Measurements from ENCODE around the gene PDZRN4.
"Not testable (repeated sequence)": the region's sequence is repeated elsewhere in the genome, so short reads cannot be mapped to it uniquely, and the experiment has no call there.

PDZRN4 gene

DNA sequence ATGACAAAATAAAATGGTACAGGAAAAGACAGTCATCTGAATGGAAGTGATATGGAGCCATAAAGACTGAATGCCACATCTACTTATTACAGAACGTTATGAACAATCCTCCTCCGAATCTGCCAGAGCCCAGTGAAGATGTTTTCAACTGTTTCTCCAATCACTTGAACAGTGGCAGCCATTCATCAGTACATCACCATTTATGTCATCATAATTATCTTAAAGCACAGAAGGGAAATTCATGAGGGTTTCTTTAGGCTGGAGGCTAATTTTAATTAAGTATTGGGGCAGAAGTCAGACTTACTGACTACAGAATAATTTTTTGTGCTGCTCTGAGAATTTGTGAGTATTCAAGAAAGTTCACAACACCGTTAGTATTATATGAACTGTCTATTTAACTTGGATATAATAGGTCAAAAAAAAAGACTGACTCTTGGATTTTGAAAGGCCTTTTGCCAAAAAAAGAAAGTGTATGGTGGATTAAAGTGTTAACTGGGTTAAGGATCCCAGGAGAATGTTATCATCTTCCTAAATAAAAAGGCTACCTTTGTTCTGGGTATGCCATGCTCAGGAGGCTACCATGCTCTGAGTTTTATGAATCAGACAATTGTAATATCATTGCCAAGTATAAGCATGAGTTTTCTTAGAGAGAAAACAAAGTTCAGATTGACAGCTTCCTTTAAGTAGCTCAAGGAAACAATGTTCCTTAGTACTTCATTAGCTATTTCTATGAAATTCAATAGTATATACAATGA lies 40.1 kb downstream of the PDZRN4 start:
- Histone ChIP-seq H3K4me2 (peak overlapping the region; percentile 27; the same call in 1 of the 2 replicates), H3K9ac (no peak overlapping the region), H3K36me3 (no peaks in the 10 kb centered on the region), H3K4me1 (peaks cover 5% of the 10 kb centered on the region; the same call in 1 of the 2 replicates), H3K9me3 (no peaks in the 10 kb centered on the region), H3K4me3 (no peak overlapping the region), H4K20me1 (no peaks in the 10 kb centered on the region), H3K27me3 (no peaks in the 10 kb centered on the region), H3K27ac (no peak overlapping the region)
- no peak for TF ChIP-seq Cebpa-rat (IDR thresholded peaks at IDR 0.05)

DNA sequence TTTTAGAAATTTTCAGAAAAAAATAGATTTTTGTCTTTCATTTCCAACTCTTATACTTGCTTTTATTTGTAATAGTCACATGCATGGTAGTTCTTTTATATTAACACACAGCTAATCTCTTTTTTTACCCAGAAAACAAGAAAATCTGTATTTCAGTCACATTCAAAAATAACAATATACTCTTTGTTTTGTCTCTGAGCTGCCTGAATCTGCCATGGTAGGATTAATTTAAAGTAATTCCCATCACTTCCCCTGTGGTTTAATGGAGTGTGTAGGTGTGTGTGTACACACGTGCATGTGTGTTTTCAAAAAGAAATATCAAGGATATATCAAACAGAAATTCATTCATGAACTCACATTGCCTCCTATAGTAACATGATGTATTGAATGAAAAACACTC lies 42.6 kb downstream of the PDZRN4 start:
- no peak overlapping the region for H3K27ac ChIP-seq

DNA sequence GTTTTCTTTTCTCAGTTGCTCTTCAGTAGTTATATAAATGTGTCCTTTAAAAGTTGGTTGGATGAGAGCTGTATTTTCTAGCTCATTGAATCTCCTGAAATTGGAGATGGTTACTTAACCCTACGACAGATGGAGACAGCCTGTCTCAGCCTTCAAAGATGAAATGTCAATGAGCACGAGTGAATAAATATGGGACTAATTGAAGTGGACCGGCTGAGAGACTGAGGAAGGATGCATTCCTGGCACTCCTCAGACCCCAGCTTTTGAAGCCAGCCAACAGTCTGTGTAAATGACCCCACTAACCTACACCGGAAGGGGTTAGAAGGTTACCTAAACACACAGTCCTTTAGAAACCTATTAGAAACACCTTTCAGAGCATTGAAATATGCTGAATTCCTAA lies 46.6 kb downstream of the PDZRN4 start:
- Histone ChIP-seq H4K20me1 (no peaks in the 10 kb centered on the region), H3K9me3 (peaks cover 6% of the 10 kb centered on the region; the same call in 1 of the 2 replicates), H3K4me2 (no peak overlapping the region), H3K27me3 (no peaks in the 10 kb centered on the region), H3K27ac (no peak overlapping the region), H3K4me3 (no peak overlapping the region), H3K4me1 (0 out of 2 replicates have a peak, but pooled peaks cover 4% of the 10 kb centered on the region), H3K9ac (no peak overlapping the region), H3K36me3 (no peaks in the 10 kb centered on the region)
- TF ChIP-seq Cebpa-rat (IDR thresholded peaks at IDR 0.05) = no peak

More for the DNA sequence above, 42.6 kb downstream of the PDZRN4 start:
- Histone ChIP-seq H3K36me3 (no peaks in the 10 kb centered on the region), H3K4me3 (no peak overlapping the region), H3K9me3 (no peaks in the 10 kb centered on the region), H3K27me3 (no peaks in the 10 kb centered on the region), H4K20me1 (no peaks in the 10 kb centered on the region), H3K4me1 (peaks cover 5% of the 10 kb centered on the region; the same call in 1 of the 2 replicates), H3K4me2 (no peak overlapping the region), H3K9ac (no peak overlapping the region)
- no peak for TF ChIP-seq Cebpa-rat (IDR thresholded peaks at IDR 0.05)

DNA sequence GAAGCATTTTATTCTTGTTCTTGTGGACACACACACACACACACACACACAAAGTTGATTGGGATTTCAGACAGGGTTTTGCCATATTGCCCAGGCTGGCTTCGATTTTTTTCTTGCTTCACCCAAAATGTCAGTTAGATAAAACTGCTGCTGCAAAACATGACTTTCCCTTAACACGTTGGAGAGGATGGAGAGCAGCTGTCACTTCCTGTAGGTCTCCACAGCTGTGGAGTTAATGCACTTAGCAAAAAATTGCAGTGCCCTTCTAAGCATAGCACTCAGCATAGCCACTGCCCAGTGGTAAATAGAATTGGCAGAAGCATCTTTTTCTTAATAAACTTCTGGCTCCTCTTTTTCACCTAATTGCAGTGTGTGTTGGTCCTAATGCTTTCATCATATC lies 54.5 kb downstream of the PDZRN4 start:
- no peaks in the 10 kb centered on the region for H4K20me1 ChIP-seq
- H3K9me3 ChIP-seq = peaks cover 6% of the 10 kb centered on the region; the same call in 1 of the 2 replicates
- no peak for TF ChIP-seq Cebpa-rat (IDR thresholded peaks at IDR 0.05)
- H3K27ac ChIP-seq = peak overlapping the region; percentile 51
- H3K9ac ChIP-seq = no peak overlapping the region
- no peaks in the 10 kb centered on the region for H3K27me3 ChIP-seq
- H3K36me3 ChIP-seq = no peaks in the 10 kb centered on the region
- H3K4me2 ChIP-seq = peak overlapping the region; percentile 50
- no peak overlapping the region for H3K4me3 ChIP-seq
- peaks cover 16% of the 10 kb centered on the region for H3K4me1 ChIP-seq

DNA sequence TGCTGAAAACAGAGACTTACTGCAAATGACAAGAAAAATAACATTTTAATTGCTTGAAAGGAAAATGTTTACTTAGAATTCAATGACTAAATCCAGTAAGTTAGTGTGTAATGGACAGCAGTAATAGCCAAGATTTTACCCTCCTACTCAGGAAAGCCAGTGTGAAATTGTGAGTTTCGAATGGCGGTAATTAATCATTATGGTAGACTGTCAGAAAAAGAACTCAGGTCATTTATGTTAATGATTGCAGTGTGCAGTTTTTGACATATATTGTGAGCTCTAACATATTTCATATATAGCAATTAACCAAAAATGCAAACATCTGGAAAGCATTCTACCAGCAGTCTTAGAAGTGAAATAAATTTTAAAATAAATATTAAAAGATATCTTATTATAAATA lies 60.3 kb downstream of the PDZRN4 start:
- Histone ChIP-seq H3K27me3 (no peaks in the 10 kb centered on the region), H3K27ac (no peak overlapping the region), H3K4me3 (no peak overlapping the region), H3K4me1 (0 out of 2 replicates have a peak, but pooled peaks cover 6% of the 10 kb centered on the region), H3K36me3 (no peaks in the 10 kb centered on the region), H3K9me3 (no peaks in the 10 kb centered on the region), H3K9ac (no peak overlapping the region), H4K20me1 (no peaks in the 10 kb centered on the region), H3K4me2 (no peak overlapping the region)
- no peak for TF ChIP-seq Cebpa-rat (IDR thresholded peaks at IDR 0.05)

DNA sequence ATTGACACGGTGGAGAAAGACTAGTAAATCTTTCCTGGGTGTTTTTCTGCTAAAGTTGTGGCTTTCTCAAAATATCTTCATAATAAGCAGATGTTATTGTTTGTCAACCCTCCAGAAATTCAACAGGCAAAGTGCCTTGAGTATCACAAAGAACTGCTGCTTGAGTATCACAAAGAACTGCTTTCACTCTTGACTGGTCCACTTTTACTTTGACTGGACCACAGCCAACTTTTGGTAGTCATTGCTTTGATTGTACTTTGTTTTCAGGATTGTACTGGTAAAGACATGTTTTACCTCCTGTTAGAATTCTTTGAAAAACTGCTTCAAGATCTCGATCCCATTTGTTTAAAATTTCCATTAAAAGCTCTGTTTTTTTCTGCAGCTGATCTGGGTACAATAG lies 62.6 kb downstream of the PDZRN4 start:
- no peak overlapping the region for H3K9ac ChIP-seq

DNA sequence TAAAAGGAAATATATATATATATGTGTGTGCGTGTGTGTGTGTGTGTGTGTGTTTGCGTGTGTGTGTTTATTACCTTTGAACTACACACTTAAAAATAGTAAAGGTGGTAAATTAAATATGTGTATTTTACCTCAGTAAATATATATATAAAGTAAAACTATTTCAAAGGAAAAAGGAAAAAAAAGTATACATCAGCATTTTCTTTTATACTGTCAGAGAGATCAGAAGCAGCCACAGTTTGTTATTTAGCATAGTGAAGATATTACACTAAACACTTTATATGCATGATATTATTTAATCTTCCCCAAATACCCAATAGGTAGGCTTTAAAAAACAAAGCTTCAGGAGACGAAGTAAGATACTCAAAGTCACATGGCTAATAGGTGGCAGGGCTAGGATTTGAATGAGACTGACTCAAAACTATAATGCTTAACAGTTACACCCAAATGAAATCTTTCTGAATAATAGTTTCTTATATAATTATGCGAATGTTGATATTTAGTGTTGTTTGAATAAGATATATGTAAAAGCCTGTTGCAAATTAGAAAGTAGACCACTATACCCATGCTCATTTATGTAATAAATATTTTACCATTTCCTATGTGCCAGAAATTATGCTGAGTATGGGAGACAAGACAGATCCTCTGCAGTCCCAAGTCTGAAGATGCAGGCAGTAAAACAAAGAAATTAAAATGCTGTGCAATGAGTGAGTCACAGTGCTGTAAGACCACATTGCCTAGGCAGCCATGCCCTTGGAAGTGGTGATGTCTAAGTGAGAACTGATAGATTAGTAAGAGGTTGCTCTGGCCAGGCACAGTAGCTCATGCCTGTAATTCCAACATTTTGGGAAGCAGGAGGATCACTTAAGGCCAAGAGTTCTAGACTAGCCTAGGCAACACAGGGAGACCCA lies 66.1 kb downstream of the PDZRN4 start:
- Histone ChIP-seq H3K9me3 (no peaks in the 10 kb centered on the region), H3K36me3 (no peaks in the 10 kb centered on the region), H3K4me1 (0 out of 2 replicates have a peak, but pooled peaks cover 6% of the 10 kb centered on the region), H3K27ac (no peak overlapping the region), H3K9ac (no peak overlapping the region), H3K4me3 (no peak overlapping the region), H4K20me1 (no peaks in the 10 kb centered on the region), H3K4me2 (no peak overlapping the region), H3K27me3 (no peaks in the 10 kb centered on the region)
- TF ChIP-seq Cebpa-rat (IDR thresholded peaks at IDR 0.05) = no peak

More for the DNA sequence above, 62.6 kb downstream of the PDZRN4 start:
- Histone ChIP-seq H3K9me3 (no peaks in the 10 kb centered on the region), H4K20me1 (no peaks in the 10 kb centered on the region), H3K4me3 (no peak overlapping the region), H3K36me3 (no peaks in the 10 kb centered on the region), H3K27ac (no peak overlapping the region), H3K4me2 (0 out of 2 replicates have a peak overlapping the region, but pooled peaks have one; percentile 13), H3K27me3 (no peaks in the 10 kb centered on the region), H3K4me1 (0 out of 2 replicates have a peak, but pooled peaks cover 6% of the 10 kb centered on the region)
- TF ChIP-seq Cebpa-rat (IDR thresholded peaks at IDR 0.05) = no peak

DNA sequence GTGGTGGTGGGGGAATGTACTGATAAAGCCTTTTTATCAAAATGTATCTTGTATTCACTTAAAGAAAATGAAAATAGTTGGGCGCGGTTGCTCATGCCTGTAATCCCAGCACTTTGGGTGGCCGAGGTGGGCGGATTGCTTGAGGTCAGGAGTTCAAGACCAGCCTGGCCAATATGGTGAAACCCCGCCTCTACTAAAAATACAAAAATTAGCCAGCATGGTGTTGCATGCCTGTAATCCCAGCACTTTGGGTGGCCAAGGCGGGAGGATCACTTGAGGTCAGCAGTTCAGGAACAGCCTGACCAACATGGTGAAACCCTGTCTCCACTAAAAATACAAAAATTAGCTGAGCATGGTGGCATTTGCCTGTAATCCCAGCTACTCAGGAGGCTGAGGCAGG lies 75.1 kb downstream of the PDZRN4 start:
- not testable (repeated sequence) for H3K27ac ChIP-seq, H3K27me3 ChIP-seq, H3K4me2 ChIP-seq, H3K9ac ChIP-seq, H4K20me1 ChIP-seq, H3K4me1 ChIP-seq, H3K9me3 ChIP-seq, H3K4me3 ChIP-seq, H3K36me3 ChIP-seq

DNA sequence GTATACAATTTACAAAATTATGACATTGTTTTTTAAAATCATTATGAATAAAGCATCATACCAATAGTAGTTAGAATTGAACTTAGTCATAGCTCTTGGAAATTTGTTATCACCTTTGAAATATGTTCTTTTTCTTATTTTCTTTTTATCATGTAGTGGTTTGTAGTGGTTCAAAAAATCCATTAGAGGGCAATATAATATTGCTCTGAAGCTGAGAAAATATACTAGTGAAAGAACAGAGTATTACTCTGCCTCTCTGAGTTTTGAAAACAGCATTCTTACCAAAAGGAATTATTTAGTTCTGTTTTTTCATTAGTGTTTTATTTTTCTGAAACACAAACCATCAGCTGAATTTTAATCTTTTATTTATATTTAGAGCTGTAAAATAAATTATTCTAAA lies 76.2 kb downstream of the PDZRN4 start:
- no peak for TF ChIP-seq Cebpa-rat (IDR thresholded peaks at IDR 0.05)
- H3K4me2 ChIP-seq = no peak overlapping the region
- no peak overlapping the region for H3K4me3 ChIP-seq
- H3K4me1 ChIP-seq = no peaks in the 10 kb centered on the region
- no peaks in the 10 kb centered on the region for H4K20me1 ChIP-seq
- no peaks in the 10 kb centered on the region for H3K27me3 ChIP-seq
- no peak overlapping the region for H3K27ac ChIP-seq
- no peaks in the 10 kb centered on the region for H3K9me3 ChIP-seq
- H3K9ac ChIP-seq = no peak overlapping the region
- no peaks in the 10 kb centered on the region for H3K36me3 ChIP-seq

DNA sequence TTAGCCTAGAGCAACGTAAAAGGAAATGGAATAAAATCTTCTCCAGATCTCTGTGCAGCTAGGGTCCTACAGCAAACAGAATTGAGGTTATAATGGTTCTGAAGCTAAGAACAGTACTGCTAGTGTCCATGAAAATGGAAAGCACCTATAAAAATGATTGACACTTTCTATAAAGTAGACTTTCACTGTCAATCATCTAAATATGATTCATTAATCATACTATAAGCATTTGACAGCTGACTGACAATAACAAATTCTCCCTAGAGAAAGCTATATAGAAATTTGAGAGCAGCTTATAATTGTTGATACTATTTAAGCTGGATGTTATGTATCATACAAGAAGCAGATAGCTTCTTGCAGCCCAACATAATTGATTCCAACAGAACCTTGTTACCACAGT lies 80.9 kb downstream of the PDZRN4 start:
- H3K36me3 ChIP-seq = no peaks in the 10 kb centered on the region

More for the DNA sequence above, 80.9 kb downstream of the PDZRN4 start:
- H3K9ac ChIP-seq = no peak overlapping the region
- H4K20me1 ChIP-seq = no peaks in the 10 kb centered on the region
- no peak overlapping the region for H3K27ac ChIP-seq
- no peaks in the 10 kb centered on the region for H3K4me1 ChIP-seq
- H3K27me3 ChIP-seq = no peaks in the 10 kb centered on the region
- H3K9me3 ChIP-seq = no peaks in the 10 kb centered on the region
- no peak overlapping the region for H3K4me2 ChIP-seq
- H3K4me3 ChIP-seq = no peak overlapping the region
- no peak for TF ChIP-seq Cebpa-rat (IDR thresholded peaks at IDR 0.05)

Measured in BLaER1 (cell line).